HG02840 (cell line): ENCODE results near the gene PER1.
"Not testable (repeated sequence)": the region's sequence is repeated elsewhere in the genome, so short reads cannot be mapped to it uniquely, and the experiment has no call there.

Source experiments
- ATAC-seq: cut with Tn5 transposase; IDR thresholded peaks from one replicate; pipeline ENCODE4 v1.9.1; 2021; ENCODE audit warnings: mild to moderate bottlenecking, moderate library complexity, moderate number of reproducible peaks; ENCODE audit not compliant: unreplicated experiment, low FRiP score

PER1 gene

GRCh38 chr17:8123695-8124349, 28.4 kb downstream of the PER1 start, which contains the start of gene HES7:
HES7 (minus strand) TSS chr17:8124106; CDS start chr17:8124084, 22 bp downstream.
- ATAC-seq = no peak

DNA sequence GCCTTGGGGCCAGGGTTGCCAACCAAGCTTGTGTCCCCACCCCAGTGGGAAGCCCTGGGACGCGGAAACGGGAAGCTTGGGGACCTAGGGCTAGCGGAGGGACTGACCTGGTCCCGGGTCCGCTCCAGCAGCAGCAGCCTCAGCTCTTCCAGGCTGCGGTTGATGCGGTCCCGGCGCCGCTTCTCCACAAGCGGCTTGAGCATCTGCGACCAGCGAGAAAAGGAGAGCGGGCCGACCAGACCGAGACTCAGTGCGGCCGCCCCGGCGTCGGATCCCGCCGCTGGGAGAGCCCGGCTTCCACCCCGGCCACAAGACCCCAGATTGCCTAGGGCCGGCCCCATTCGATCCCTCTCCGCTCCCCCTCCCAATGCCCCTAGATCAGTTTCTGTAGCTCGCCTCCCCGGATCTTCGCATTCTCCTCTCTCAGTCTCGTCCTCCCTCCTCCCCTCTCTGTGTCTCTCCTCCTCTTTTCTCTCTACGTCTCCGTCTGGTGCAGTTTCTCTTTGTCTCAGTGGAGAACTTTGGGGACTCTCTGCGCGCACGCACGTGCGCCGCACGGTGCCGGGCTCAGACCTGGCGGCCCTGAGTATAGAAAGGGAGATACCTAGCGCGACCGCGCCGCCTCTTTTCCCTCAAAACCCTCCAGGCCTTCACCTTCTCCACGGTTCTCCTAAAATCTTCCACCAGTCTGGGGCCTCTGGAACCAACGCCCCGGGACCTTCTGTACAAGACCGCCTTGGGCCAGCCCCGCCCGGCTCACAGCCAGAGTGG, 29.1 kb downstream of the PER1 start:
- no peak for ATAC-seq

DNA sequence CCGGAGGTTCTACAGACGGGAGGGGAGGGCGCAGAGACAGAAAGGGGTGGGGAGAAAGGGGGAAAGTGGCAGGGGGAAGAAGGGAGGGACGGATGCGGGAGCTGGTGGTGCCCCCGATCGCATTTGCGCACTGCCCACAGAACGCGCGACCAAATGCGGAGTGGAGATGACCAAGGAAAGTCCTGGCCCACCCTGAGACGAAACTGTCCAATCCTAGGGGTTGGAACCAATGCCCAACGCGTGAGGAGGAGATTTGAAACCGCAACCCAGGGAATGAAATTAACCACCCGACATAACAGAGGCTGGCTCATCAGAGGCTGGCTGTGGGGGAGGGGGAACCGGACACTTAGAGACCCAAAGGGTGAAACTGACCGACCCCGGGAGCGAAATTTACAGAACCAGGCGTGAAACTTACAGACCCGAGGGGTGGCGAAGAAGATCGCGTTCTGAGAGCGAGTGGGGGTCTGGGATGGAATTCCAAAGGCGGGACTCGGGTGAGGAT, 29.7 kb downstream of the PER1 start:
- ATAC-seq = no peak

GRCh38 chr17:8121681-8122421, 30.4 kb downstream of the PER1 start:
- ATAC-seq = no peak

DNA sequence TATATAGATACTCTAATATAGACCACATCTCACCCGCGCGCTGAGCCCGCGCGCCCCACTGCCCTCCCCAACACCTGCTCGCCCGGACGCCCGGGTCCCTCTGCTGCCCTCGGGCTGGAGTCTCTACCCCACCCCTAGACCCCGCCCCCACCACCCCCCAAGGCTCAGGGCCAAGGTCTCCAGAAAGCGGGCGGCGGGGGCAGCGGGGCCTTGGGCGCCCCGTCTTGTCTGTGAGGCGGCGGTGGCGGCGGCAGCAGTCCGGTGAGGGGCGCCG, 30.9 kb downstream of the PER1 start:
- no peak for ATAC-seq

- ATAC-seq = no peak
These were observed 31.4 kb downstream of the PER1 start for GRCh38 chr17:8120520-8121406.

GRCh38 chr17:8119581-8120519, 32.4 kb downstream of the PER1 start:
- ATAC-seq = no peak

DNA sequence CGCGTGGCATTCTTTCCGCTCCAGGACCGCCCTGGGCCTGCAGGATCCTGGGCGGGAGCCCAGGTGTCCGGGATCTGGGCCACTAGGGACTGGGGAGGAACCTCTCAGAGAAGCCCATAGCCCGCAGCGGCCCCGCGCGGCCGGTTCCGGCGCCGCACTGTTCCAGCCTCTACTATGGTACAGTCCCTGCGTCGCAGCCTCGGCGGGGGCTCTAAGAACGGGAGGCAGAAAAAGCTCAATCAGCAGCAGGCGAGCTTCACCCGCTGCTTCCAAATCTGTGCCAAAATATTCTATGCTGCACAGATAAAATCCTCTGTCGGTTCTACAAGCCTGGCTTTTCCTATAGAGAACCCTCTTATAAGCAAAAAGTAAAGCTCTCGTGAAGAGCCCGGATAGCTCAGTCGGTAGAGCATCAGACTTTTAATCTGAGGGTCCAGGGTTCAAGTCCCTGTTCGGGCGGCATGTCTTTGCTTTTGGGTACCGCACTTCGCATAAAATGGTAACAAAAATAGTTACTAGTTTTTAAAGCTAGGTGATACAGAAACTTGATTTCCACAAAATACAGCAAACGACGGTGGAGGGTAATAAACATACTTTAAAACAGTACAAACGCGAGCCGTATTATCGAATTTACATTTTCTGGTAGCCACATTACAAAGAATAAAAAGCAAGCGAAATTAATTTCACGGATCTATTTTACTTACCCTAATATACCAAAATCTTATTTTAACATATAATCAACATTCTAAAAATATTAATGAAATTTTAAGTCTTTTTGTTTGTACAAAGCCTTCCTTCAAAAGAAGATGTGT, 33.2 kb downstream of the PER1 start:
- ATAC-seq = peak; percentile 32

GRCh38 chr17:8117980-8118768, 34.0 kb downstream of the PER1 start, which contains the start of gene ALOXE3:
ALOXE3 (minus strand) TSS chr17:8118514; CDS start chr17:8117990, 524 bp downstream.
- no peak for ATAC-seq

- no peak for ATAC-seq
These were observed 34.7 kb downstream of the PER1 start for GRCh38 chr17:8117367-8117979.

- ATAC-seq = no peak
These were observed 35.4 kb downstream of the PER1 start for GRCh38 chr17:8116776-8117175.

- ATAC-seq = no peak
These were observed 41.3 kb downstream of the PER1 start for GRCh38 chr17:8110907-8111306.

- ATAC-seq = no peak
These were observed 41.8 kb downstream of the PER1 start for GRCh38 chr17:8110456-8110804.

- no peak for ATAC-seq
These were observed 42.3 kb downstream of the PER1 start for GRCh38 chr17:8109661-8110455.

GRCh38 chr17:8108972-8109660, 43.1 kb downstream of the PER1 start:
- no peak for ATAC-seq

DNA sequence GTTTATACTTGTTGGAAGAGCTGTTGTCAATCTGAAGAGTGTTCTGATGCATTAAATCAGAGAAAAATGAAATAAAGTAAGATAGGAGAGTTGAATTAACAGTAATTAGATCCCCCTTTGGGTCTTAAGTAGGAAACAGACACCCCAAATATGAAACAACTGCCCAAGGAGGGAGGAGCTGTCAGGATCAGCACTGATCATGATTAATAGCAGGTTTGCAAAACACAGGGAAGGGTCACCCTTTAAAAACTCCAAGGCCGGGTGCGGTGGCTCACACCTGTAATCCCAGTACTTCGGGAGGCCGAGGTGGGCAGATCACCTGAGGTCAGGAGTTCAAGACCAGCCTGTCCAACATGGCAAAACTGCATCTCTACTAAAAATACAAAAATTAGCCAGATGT, 45.2 kb downstream of the PER1 start:
- ATAC-seq = not testable (repeated sequence)
